HG03439 (cell line): ENCODE results near the gene NR2F1.

Experiments
- ATAC-seq: cut with Tn5 transposase; IDR thresholded peaks from one replicate; pipeline ENCODE4 v1.9.1; 2021; ENCODE audit warnings: mild to moderate bottlenecking, moderate library complexity; ENCODE audit not compliant: unreplicated experiment

NR2F1 gene

DNA sequence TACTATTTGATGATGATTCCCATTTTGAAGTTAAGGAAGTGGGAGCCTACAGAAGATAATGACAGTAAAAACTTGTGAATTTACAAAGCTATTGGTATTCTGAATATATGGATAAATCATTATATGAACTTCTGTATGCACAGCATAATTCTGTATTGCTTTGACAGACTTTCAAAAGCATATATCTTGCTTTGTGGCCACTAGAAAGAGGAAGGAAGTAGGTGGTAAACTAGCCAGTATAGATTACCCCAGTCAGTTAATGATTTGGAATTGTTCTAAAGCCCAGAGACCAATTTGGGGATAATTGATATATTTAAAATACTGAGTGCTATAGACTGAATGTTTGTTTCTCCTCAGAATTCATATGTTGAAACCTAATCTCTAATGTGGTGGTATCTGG is 53.0 kb downstream of the NR2F1 start:
- no peak for ATAC-seq

DNA sequence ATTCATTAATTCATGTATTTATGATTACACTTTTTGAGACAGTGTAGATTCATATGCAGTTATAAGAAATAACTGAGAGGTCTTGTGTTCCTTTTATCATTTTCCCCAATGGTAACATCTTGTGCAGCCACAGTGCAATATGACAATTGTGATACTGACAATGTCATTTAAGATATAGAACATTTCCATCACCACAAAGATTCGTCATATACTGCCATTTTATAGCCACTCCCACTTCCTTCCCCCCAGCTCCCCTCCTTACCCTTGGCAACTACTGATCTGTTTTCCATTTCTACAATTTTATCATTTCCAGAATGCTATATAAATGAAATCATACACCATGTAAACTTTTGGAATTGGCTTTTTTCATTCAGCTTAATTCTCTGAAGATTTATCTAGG is 53.8 kb downstream of the NR2F1 start:
- ATAC-seq: no peak

DNA sequence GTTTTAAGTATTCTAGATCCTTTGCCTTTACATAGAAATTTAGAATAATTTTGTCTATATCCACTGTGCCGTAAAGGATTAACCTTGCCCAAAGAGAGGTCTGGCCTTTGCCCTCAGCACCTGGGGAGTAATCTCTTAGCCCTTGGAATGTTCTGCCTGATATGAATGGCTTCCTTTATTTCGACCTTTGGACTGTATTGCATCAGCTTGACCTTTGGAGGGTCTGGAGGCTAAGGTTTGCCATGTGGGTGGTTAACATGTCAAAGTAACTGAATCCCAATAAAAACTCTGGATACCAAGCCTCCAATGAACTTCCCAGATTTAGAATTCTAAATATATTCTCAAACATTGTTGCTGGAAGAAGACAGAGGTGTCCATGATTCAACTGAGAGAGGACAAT is 54.7 kb downstream of the NR2F1 start:
- ATAC-seq: no peak

DNA sequence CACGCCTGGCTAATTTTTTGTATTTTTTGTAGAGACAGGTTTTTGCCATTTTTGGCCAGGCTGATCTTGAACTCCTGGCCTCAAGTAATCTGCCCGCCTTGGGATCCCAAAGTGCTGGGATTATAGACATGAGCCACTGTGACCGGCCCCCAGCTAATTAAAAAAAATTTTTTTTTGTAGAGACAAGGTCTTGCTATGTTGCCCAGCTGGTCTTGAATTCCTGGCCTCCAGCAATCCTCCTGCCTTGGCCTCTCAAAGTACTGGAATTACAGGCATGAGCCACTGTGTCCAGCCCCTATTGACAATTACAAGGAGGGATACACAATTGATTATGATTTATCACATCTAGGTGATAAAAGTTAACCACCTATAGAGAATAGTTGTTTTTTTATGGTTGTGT is 59.5 kb downstream of the NR2F1 start:
- no peak for ATAC-seq
